Right lobe of liver (tissue), 6 donors: Measurements from ENCODE around the gene PRSS48. TPM values are rescaled to one million over a fixed set of nuclear protein-coding genes. Genes with fewer than 3 reads are reported as not detected.

Experiments used
- ATAC-seq, 4 donors: fragments of 200-7000 bp; cut with Tn5 transposase; one replicate each; pipeline ENCODE4 v1.9.1; 2020; ENCODE audit warnings: mild to moderate bottlenecking in 4 of 4, moderate library complexity in 4 of 4
- DNase-seq, 3 donors: peaks; one replicate each; pipeline ENCODE4 v3.0.0-alpha.2; 2020
- H3K27ac ChIP-seq, 3 donors: fragments of 200-600 bp; one replicate each; pipeline ENCODE4 v1.8.0; 2022
- H3K27me3 ChIP-seq, 2 donors: fragments of 200-600 bp; one replicate each; pipeline ENCODE4 v1.8.0; 2022
- H3K36me3 ChIP-seq, 4 donors: fragments of 200-600 bp; sonication (generic) in 1 of 4; one replicate each; pipeline versions ENCODE4 v1.5.1 to v1.8.0; 2017 to 2022; ENCODE audit warnings: control low read depth in 1 of 4
- H3K4me1 ChIP-seq, 4 donors: fragments of 200-600 bp; sonication (generic) in 1 of 4; one replicate each; pipeline versions ENCODE4 v1.5.1 to v1.8.0; 2017 to 2022; ENCODE audit warnings: control low read depth in 1 of 4
- H3K4me3 ChIP-seq, 3 donors: fragments of 200-600 bp; one replicate each; pipeline ENCODE4 v1.8.0; 2022
- H3K9me3 ChIP-seq, 4 donors: fragments of 200-600 bp; sonication (generic) in 1 of 4; one replicate each; pipeline versions ENCODE4 v1.5.1 to v1.8.0; 2017 to 2022; ENCODE audit warnings: control low read depth in 1 of 4
- POLR2A ChIP-seq: fragments of 450-650 bp; IDR thresholded peaks from one replicate; pipeline ENCODE4 v1.6.1; 2017; ENCODE audit warnings: antibody characterized with exemption, mild to moderate bottlenecking
- WGBS: methylation state at CpG from one replicate; pipeline ENCODE4 v1.1.6; 2018; ENCODE audit warnings: low coverage, low lambda C conversion rate; ENCODE audit not compliant: insufficient coverage; ENCODE audit errors: missing lambda C conversion rate; 5-methylcytosine and 5-hydroxymethylcytosine counted together
- intact Hi-C, 2 donors: fragments of 100-400 bp; cut with DNase I; formaldehyde crosslinking; loops; one replicate each; pipeline versions ENCODE4 v1.11.2 to v1.14.1; 2022
- total RNA-seq, 6 experiments: library from RNA; depleted of rRNA in 2 of 6; stranded (reverse); fragments of >200 nt in 2 of 6; fragmentation: NEBNext Ultra II Directional in 3 of 6; extraction: Animal tissue kit (Norgen Biotek cat#: 25700) in 3 of 6; gene quantifications; one replicate each; pipeline versions ENCODE4 v1.1.0 to v1.2.4, GENCODE V29; 2016 to 2023
- TF ChIP-seq, protein P1 (sequence below), 4 donors: fragments of 200-600 bp in 3 of 4; fragments of 450-650 bp in 1 of 4; IDR thresholded peaks; one replicate each; pipeline versions ENCODE4 v1.5.1 to v1.8.0; 2016 to 2022; ENCODE audit warnings: antibody characterized with exemption in 4 of 4, mild to moderate bottlenecking in 2 of 4
- donor health status: DM: no; HTN: yes; CAD: no.
- donor health status: DM: no; HTN: no; CAD: no.
- donor health status: DM: no; HTN: no; CAD: no.
- donor health status: DM: no; HTN: yes; CAD: no.
- donor health status: DM: no; HTN: yes; CAD: no.

The PRSS48 gene
- total RNA-seq, 6 experiments from 2014 or later, result not detected

DNA sequence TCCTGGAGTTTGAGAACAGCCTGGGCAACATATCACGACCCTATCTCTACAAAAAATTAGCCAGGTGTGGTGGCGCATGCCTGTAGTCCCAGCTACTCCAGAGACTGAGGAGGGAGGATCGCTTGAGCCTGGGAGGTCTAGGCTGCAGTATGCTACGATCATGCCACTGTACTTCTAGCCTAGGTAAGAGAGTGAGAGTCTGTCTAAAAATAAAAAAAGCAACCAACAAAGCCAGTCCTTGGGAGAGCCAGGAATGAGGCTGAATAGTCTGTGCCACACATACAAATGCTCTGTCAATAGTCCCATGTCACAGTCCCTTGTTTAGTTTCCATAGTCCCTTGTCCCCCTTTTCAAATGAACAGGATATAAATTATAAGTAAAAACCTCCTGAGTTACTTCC, 19.3 kb upstream of the PRSS48 start:
- no peak for TF ChIP-seq POLR2A
- WGBS, result 85% methylated on average over 4 of the region's 4 CpGs
- H3K27ac ChIP-seq, result no peak overlapping the region
- no peak overlapping the region for H3K4me3 ChIP-seq
- ATAC-seq, result peak in 1 of 4 donors; percentile 17
- no peaks in the 10 kb centered on the region for H3K9me3 ChIP-seq
- intact Hi-C loops, result no loop called here
- H3K4me1 ChIP-seq, result peaks cover 0 to 18% (median 0%) of the 10 kb centered on the region in 4 donors
- no peaks in the 10 kb centered on the region for H3K27me3 ChIP-seq
- no peak for DNase-seq
- H3K36me3 ChIP-seq, result no peaks in the 10 kb centered on the region

DNA sequence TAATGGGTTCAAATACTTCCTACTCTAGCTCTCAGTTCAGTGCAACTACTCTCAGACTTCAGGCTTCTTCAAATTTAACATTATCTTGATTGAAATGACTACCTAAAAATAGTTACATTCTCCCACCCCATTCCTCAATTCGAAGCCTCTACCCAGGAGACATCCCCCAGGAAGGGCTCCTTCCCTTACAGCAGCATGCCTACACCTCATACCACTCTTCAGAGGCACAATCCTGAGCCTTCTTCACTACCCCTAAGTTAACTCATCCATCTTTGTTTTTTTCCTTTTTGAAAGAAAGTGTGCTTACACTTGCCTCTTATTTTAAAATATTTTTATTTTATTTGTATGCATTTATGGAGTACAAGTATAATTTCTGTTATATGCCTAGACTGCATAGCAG, 17.2 kb upstream of the PRSS48 start:
- H3K4me1 ChIP-seq, result peaks cover 0 to 8% (median 0%) of the 10 kb centered on the region in 4 donors
- no peak for TF ChIP-seq POLR2A
- TF ChIP-seq, protein P1, sequence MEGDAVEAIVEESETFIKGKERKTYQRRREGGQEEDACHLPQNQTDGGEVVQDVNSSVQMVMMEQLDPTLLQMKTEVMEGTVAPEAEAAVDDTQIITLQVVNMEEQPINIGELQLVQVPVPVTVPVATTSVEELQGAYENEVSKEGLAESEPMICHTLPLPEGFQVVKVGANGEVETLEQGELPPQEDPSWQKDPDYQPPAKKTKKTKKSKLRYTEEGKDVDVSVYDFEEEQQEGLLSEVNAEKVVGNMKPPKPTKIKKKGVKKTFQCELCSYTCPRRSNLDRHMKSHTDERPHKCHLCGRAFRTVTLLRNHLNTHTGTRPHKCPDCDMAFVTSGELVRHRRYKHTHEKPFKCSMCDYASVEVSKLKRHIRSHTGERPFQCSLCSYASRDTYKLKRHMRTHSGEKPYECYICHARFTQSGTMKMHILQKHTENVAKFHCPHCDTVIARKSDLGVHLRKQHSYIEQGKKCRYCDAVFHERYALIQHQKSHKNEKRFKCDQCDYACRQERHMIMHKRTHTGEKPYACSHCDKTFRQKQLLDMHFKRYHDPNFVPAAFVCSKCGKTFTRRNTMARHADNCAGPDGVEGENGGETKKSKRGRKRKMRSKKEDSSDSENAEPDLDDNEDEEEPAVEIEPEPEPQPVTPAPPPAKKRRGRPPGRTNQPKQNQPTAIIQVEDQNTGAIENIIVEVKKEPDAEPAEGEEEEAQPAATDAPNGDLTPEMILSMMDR (IDR thresholded peaks at IDR 0.05), result no peak
- no peak for DNase-seq
- no peaks in the 10 kb centered on the region for H3K36me3 ChIP-seq
- H3K4me3 ChIP-seq, result no peak overlapping the region
- ATAC-seq, result no peak
- 91% methylated on average over 1 of the region's 1 CpG for WGBS
- intact Hi-C loops, result no loop called here
- H3K27me3 ChIP-seq, result no peaks in the 10 kb centered on the region
- no peaks in the 10 kb centered on the region for H3K9me3 ChIP-seq
- no peak overlapping the region for H3K27ac ChIP-seq

DNA sequence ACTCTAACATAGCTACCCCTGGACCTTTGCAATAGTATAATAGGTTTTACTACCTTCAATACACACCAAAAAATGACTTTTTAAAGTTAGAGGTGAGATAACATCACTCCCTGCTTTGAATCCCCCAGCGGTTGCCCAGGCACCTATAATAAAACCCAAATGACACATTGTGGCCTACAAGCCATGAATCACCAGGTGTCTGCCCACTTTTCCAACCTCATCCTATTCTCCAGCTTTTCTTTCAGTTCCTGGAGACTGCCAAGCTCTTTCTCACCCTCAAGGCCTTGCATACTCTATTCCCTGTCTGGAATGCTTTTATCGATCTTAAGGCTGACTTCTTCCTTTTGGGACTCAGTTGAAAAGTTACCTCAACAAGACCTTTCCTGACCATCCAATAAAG, 16.4 kb upstream of the PRSS48 start:
- Histone ChIP-seq H3K27me3 (no peaks in the 10 kb centered on the region), H3K4me3 (no peak overlapping the region), H3K4me1 (peaks cover 0 to 8% (median 0%) of the 10 kb centered on the region in 4 donors), H3K9me3 (no peaks in the 10 kb centered on the region), H3K27ac (no peak overlapping the region), H3K36me3 (no peaks in the 10 kb centered on the region)
- intact Hi-C loops, result no loop called here
- 92% methylated on average over 2 of the region's 2 CpGs for WGBS
- ATAC-seq (no peak), DNase-seq (no peak)
- no peak for TF ChIP-seq POLR2A
- TF ChIP-seq, protein P1 (IDR thresholded peaks at IDR 0.05), result no peak

DNA sequence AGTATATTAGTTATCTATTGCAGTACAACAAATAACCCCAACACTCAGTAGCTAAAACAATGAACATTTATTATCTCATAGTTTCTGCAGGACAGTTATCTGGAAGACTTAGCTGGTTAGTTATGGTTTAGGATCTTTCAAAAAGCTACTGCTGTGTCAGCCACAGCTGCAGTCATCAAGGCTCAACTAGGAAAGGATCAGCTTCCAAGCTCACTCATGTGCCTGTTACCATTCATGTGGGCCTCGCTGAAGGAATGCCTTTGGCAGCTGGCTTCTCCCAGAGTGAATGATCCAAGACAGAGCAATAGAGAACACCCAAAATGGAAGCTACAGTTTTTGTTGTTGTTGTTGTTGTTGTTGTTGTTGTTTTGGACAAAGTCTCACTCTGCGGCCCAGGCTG, 13.5 kb upstream of the PRSS48 start:
- H3K9me3 ChIP-seq, result no peaks in the 10 kb centered on the region
- no peak overlapping the region for H3K4me3 ChIP-seq
- no peaks in the 10 kb centered on the region for H3K36me3 ChIP-seq
- ATAC-seq (no peak), DNase-seq (no peak)
- intact Hi-C loops, result no loop called here
- no peak overlapping the region for H3K27ac ChIP-seq
- 83% methylated on average over 1 of the region's 2 CpGs for WGBS
- H3K4me1 ChIP-seq, result peaks cover 0 to 7% (median 0%) of the 10 kb centered on the region in 4 donors
- H3K27me3 ChIP-seq, result no peaks in the 10 kb centered on the region
- no peak for TF ChIP-seq POLR2A
- TF ChIP-seq, protein P1 (IDR thresholded peaks at IDR 0.05), result no peak

DNA sequence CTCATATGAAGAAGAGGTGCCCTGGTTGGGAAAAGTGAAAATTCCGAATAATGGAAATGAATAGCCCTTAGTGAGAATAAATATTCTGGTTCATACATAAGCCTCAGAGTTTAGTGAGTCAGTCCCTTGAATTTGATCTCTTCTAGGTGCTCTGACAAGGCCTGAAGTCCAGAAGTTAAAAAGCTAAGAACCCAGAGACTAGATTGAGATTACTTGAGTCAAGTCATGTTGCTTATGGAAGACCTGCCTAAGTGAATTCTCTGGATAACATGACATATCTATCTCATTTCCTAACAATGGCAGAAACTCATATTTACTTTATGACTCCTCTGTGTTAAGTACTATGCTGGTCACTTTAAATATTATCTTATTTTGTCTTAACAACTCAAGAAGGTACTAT, 10.5 kb upstream of the PRSS48 start:
- no peak overlapping the region for H3K27ac ChIP-seq
- H3K36me3 ChIP-seq, result no peaks in the 10 kb centered on the region
- intact Hi-C loops, result no loop called here
- no peak overlapping the region for H3K4me3 ChIP-seq
- peaks cover 0 to 7% (median 0%) of the 10 kb centered on the region in 4 donors for H3K4me1 ChIP-seq
- H3K27me3 ChIP-seq, result no peaks in the 10 kb centered on the region
- WGBS, result 57% methylated on average over 1 of the region's 1 CpG
- no peak for DNase-seq
- no peaks in the 10 kb centered on the region for H3K9me3 ChIP-seq
- no peak for TF ChIP-seq POLR2A
- TF ChIP-seq, protein P1 (IDR thresholded peaks at IDR 0.05), result no peak
- ATAC-seq, result no peak
